ENCODE results near the gene RELCH.
"Not testable (repeated sequence)": the region's sequence is repeated elsewhere in the genome, so short reads cannot be mapped to it uniquely, and the experiment has no call there.

Gene RELCH

GRCh38 chr18:62186774-62187542 is at the start of gene RELCH, which contains the start of gene PIGN:
Gene RELCH, plus strand, starts transcription at chr18:62187255. Its CDS starts 251 bp downstream, at chr18:62187506.
Gene PIGN, minus strand, starts transcription at chr18:62187056. Its CDS starts 25,703 bp downstream, at chr18:62161353.
- DNase-seq (ENCODE audit: low read depth), result peak; percentile 87

- DNase-seq (ENCODE audit: low read depth), result no peak
Observed at GRCh38 chr18:62138461-62139235, 48.4 kb upstream of the RELCH start.

GRCh38 chr18:62140259-62140658 is 46.8 kb upstream of the RELCH start:
- no peak for DNase-seq (ENCODE audit: low read depth)

- no peak for DNase-seq (ENCODE audit: low read depth)
Observed at GRCh38 chr18:62144338-62144737, 42.7 kb upstream of the RELCH start.

- no peak for DNase-seq (ENCODE audit: low read depth)
Observed at GRCh38 chr18:62151068-62151771, 35.8 kb upstream of the RELCH start.

- DNase-seq (ENCODE audit: low read depth), result no peak
Observed at GRCh38 chr18:62152844-62153243, 34.2 kb upstream of the RELCH start.

GRCh38 chr18:62157843-62158242 is 29.2 kb upstream of the RELCH start:
- no peak for DNase-seq (ENCODE audit: low read depth)

GRCh38 chr18:62164310-62164709 is 22.7 kb upstream of the RELCH start:
- DNase-seq (ENCODE audit: low read depth), result no peak

GRCh38 chr18:62164855-62165487 is 22.1 kb upstream of the RELCH start:
- DNase-seq (ENCODE audit: low read depth), result no peak

- no peak for DNase-seq (ENCODE audit: low read depth)
Observed at GRCh38 chr18:62165583-62165982, 21.5 kb upstream of the RELCH start.

- DNase-seq (ENCODE audit: low read depth), result not testable (repeated sequence)
Observed at GRCh38 chr18:62166524-62166923, 20.5 kb upstream of the RELCH start.

- no peak for DNase-seq (ENCODE audit: low read depth)
Observed at GRCh38 chr18:62170857-62171256, 16.2 kb upstream of the RELCH start.

- no peak for DNase-seq (ENCODE audit: low read depth)
Observed at GRCh38 chr18:62172298-62172697, 14.8 kb upstream of the RELCH start.

GRCh38 chr18:62175521-62175920 is 11.5 kb upstream of the RELCH start:
- no peak for DNase-seq (ENCODE audit: low read depth)

- no peak for DNase-seq (ENCODE audit: low read depth)
Observed at GRCh38 chr18:62177271-62177670, 9.8 kb upstream of the RELCH start.

GRCh38 chr18:62179213-62179612 is 7.8 kb upstream of the RELCH start:
- DNase-seq (ENCODE audit: low read depth), result no peak

GRCh38 chr18:62182220-62182619 is 4.8 kb upstream of the RELCH start:
- no peak for DNase-seq (ENCODE audit: low read depth)

GRCh38 chr18:62183578-62184195 is 3.4 kb upstream of the RELCH start:
- DNase-seq (ENCODE audit: low read depth), result no peak

GRCh38 chr18:62186499-62186773 is 619 bp upstream of the RELCH start:
- no peak for DNase-seq (ENCODE audit: low read depth)

GRCh38 chr18:62187543-62188510 is 772 bp downstream of the RELCH start:
- DNase-seq (ENCODE audit: low read depth), result no peak

- no peak for DNase-seq (ENCODE audit: low read depth)
Observed at GRCh38 chr18:62189208-62189607, 2.2 kb downstream of the RELCH start.
